HG03469 (cell line): Measurements from ENCODE around the gene KIF14.

Experiments used
- ATAC-seq: cut with Tn5 transposase; IDR thresholded peaks from one replicate; pipeline ENCODE4 v1.9.1; 2021; ENCODE audit warnings: mild to moderate bottlenecking, moderate library complexity, moderate number of reproducible peaks; ENCODE audit not compliant: unreplicated experiment

The KIF14 gene

GRCh38 chr1:200620273-200621131, at the start of gene KIF14:
Gene KIF14, minus strand, starts transcription at chr1:200620751. Its CDS starts 2,028 bp downstream, at chr1:200618723.
- ATAC-seq: peak; percentile 69

- ATAC-seq: peak; percentile 70
Observed at GRCh38 chr1:200669314-200670241, 49.0 kb upstream of the KIF14 start, which contains the start of gene DDX59. Gene DDX59, minus strand, starts transcription at chr1:200669907. Its CDS starts 3,167 bp downstream, at chr1:200666740.

- ATAC-seq: no peak
Observed at GRCh38 chr1:200668514-200669313, 48.2 kb upstream of the KIF14 start.

GRCh38 chr1:200666309-200666708, 45.8 kb upstream of the KIF14 start:
- ATAC-seq: no peak

GRCh38 chr1:200665861-200666260, 45.3 kb upstream of the KIF14 start:
- no peak for ATAC-seq

GRCh38 chr1:200660719-200661118, 40.2 kb upstream of the KIF14 start:
- ATAC-seq: no peak

GRCh38 chr1:200659269-200659668, 38.7 kb upstream of the KIF14 start:
- no peak for ATAC-seq

GRCh38 chr1:200658037-200658818, 37.7 kb upstream of the KIF14 start:
- no peak for ATAC-seq

GRCh38 chr1:200654660-200655059, 34.1 kb upstream of the KIF14 start:
- peak; percentile 92 for ATAC-seq

- no peak for ATAC-seq
Observed at GRCh38 chr1:200653022-200653462, 32.5 kb upstream of the KIF14 start.

- no peak for ATAC-seq
Observed at GRCh38 chr1:200652378-200652777, 31.8 kb upstream of the KIF14 start.

GRCh38 chr1:200646515-200646914, 26.0 kb upstream of the KIF14 start:
- no peak for ATAC-seq

- ATAC-seq: no peak
Observed at GRCh38 chr1:200644021-200644420, 23.5 kb upstream of the KIF14 start.

- ATAC-seq: no peak
Observed at GRCh38 chr1:200642481-200642880, 21.9 kb upstream of the KIF14 start.

- no peak for ATAC-seq
Observed at GRCh38 chr1:200640963-200641401, 20.4 kb upstream of the KIF14 start.

GRCh38 chr1:200640373-200640962, 19.9 kb upstream of the KIF14 start:
- ATAC-seq: no peak

- no peak for ATAC-seq
Observed at GRCh38 chr1:200638073-200638472, 17.5 kb upstream of the KIF14 start.

- no peak for ATAC-seq
Observed at GRCh38 chr1:200636681-200637080, 16.1 kb upstream of the KIF14 start.
